OCI-LY3 (cell line): Measurements from ENCODE around the gene CEMIP2.

ENCODE experiments used
- EZH2phosphoT487 ChIP-seq: fragments of 200-600 bp; shearing (Covaris generic); IDR thresholded peaks from 2 replicates; pipeline ENCODE4 v1.6.1; 2018; ENCODE audit warnings: antibody characterized with exemption, mixed run types, low read depth
- TF ChIP-seq, protein P1 (sequence below): fragments of 200-600, 300-600 bp; sonication (generic); IDR thresholded peaks from 2 replicates; pipeline ENCODE4 v1.5.1; 2014; ENCODE audit warnings: antibody characterized with exemption, low read length, low read depth

- TF ChIP-seq, protein P1, sequence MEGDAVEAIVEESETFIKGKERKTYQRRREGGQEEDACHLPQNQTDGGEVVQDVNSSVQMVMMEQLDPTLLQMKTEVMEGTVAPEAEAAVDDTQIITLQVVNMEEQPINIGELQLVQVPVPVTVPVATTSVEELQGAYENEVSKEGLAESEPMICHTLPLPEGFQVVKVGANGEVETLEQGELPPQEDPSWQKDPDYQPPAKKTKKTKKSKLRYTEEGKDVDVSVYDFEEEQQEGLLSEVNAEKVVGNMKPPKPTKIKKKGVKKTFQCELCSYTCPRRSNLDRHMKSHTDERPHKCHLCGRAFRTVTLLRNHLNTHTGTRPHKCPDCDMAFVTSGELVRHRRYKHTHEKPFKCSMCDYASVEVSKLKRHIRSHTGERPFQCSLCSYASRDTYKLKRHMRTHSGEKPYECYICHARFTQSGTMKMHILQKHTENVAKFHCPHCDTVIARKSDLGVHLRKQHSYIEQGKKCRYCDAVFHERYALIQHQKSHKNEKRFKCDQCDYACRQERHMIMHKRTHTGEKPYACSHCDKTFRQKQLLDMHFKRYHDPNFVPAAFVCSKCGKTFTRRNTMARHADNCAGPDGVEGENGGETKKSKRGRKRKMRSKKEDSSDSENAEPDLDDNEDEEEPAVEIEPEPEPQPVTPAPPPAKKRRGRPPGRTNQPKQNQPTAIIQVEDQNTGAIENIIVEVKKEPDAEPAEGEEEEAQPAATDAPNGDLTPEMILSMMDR = no peak
- TF ChIP-seq EZH2phosphoT487 = no peak
Observed at GRCh38 chr9:71795097-71795813, 26.9 kb upstream of the CEMIP2 start.
